HepG2 (cell line): ENCODE data around the gene PTGIS. TPM values are rescaled to one million over a fixed set of nuclear protein-coding genes. Genes with fewer than 3 reads are reported as not detected.

Source experiments
- ATAC-seq: fragments of 200-7000 bp; cut with Tn5 transposase; 3 replicates; pipeline ENCODE4 v1.9.1; 2020; ENCODE audit warnings: mild to moderate bottlenecking, moderate library complexity
- BruUV-seq: library from RNA; stranded (reverse); fragments of 400-500 nt; replicated peaks from 2 replicates; lab custom pipeline; 2021; lab: Mats Ljungman, UMichigan
- CTCF ChIA-PET: fragments of 300-600 bp; formaldehyde crosslinking; extraction: SDS; loops from one replicate; lab custom pipeline; 2021; ENCODE audit warnings: low total read pairs, inconsistent platforms, low intra/inter-chr PET ratio; lab: Yijun Ruan, JAX
- POLR2A ChIA-PET: fragments of 350-600 bp; sonication (Branson Sonifier 250); formaldehyde crosslinking; loops from one replicate; lab custom pipeline; 2020; ENCODE audit warnings: antibody characterized with exemption, inconsistent platforms; lab: Yijun Ruan, JAX
- DNase-seq: peaks from one replicate; pipeline ENCODE4 v3.0.0-alpha.2; 2015; ENCODE audit warnings: low spot score
- FAIRE-seq: peaks from 3 replicates; lab custom pipeline; 2011; peaks lifted over from hg19 to GRCh38; lab: Jason Lieb, UNC
- H2AFZ ChIP-seq: one replicate; pipeline ENCODE4 v1.6.1; 2011; ENCODE audit warnings: low read length, inconsistent platforms
- H3K27ac ChIP-seq: fragments of 300-600 bp; 3 replicates; pipeline ENCODE4 v1.8.0; 2011; ENCODE audit warnings: mixed run types, mild to moderate bottlenecking, mixed read lengths, low read length, inconsistent platforms; ENCODE audit not compliant: insufficient read depth; ENCODE audit errors: extremely low read length
- H3K27me3 ChIP-seq, 2 experiments: fragments of 200-600 bp in 1 of 2; 2 replicates in 1 of 2; 3 replicates in 1 of 2; pipeline versions ENCODE4 v1.6.0 to v1.8.0; 2011; ENCODE audit warnings: low read length in 2 of 2, mild to moderate bottlenecking in 2 of 2, moderate library complexity in 2 of 2, inconsistent platforms in 1 of 2; ENCODE audit not compliant: insufficient read depth in 2 of 2, control insufficient read depth in 1 of 2
- H3K36me3 ChIP-seq, 2 experiments: fragments of 200-600 bp in 1 of 2; replicated peaks in 1 of 2; 2 replicates in 1 of 2; 3 replicates in 1 of 2; pipeline versions ENCODE4 v1.5.1 to v1.8.0; 2011; ENCODE audit warnings: low read length in 2 of 2, inconsistent platforms in 1 of 2; ENCODE audit not compliant: insufficient read depth in 2 of 2, control insufficient read depth in 1 of 2
- H3K4me1 ChIP-seq: 2 replicates; pipeline ENCODE4 v1.5.1; 2012; ENCODE audit warnings: low read length, inconsistent platforms; ENCODE audit not compliant: insufficient read depth
- H3K4me2 ChIP-seq: 2 replicates; pipeline ENCODE4 v1.6.0; 2011; ENCODE audit warnings: low read depth, low read length, inconsistent platforms
- H3K4me3 ChIP-seq, 3 experiments: fragments of 200-600 bp in 1 of 3; sonication (generic), shearing (Covaris generic) in 1 of 3; replicated peaks in 1 of 3; 2 replicates each; pipeline ENCODE4 v1.5.1; 2011 to 2016; ENCODE audit warnings: low read length in 3 of 3, inconsistent platforms in 2 of 3, low read depth in 2 of 3, mild to moderate bottlenecking in 2 of 3, control low read depth in 1 of 3, mixed read lengths in 1 of 3; ENCODE audit not compliant: insufficient read depth in 1 of 3
- H3K79me2 ChIP-seq: one replicate; pipeline ENCODE4 v1.6.1; 2011; ENCODE audit warnings: low read length, inconsistent platforms; ENCODE audit not compliant: insufficient read depth
- H3K9ac ChIP-seq: 2 replicates; pipeline ENCODE4 v1.6.0; 2011; ENCODE audit warnings: mild to moderate bottlenecking, low read depth, low read length, inconsistent platforms; ENCODE audit not compliant: insufficient read depth
- H3K9me3 ChIP-seq: 2 replicates; pipeline ENCODE4 v1.5.1; 2012; ENCODE audit warnings: mild to moderate bottlenecking, low read length
- H4K20me1 ChIP-seq: 2 replicates; pipeline ENCODE4 v1.6.0; 2011; ENCODE audit warnings: inconsistent platforms, mild to moderate bottlenecking, low read length, moderate library complexity; ENCODE audit not compliant: insufficient read depth
- ERF ChIP-seq: IDR thresholded peaks from 2 replicates; pipeline ENCODE4 v1.6.1; 2018; ENCODE audit warnings: missing biosample characterization, missing genetic modification reagents
- GABPA ChIP-seq, 2 experiments: IDR thresholded peaks; 2 replicates each; pipeline ENCODE4 v1.6.1; 2011 to 2016; ENCODE audit warnings: low read depth in 2 of 2, low read length in 1 of 2, missing biosample characterization in 1 of 2, missing genetic modification characterization in 1 of 2
- KDM2A ChIP-seq: sonication (generic); formaldehyde crosslinking; IDR thresholded peaks from 2 replicates; pipeline ENCODE4 v1.4.0; 2020; ENCODE audit warnings: low read depth, missing genetic modification reagents, borderline replicate concordance
- MLLT10 ChIP-seq: sonication (generic); formaldehyde crosslinking; IDR thresholded peaks from 2 replicates; pipeline ENCODE4 v1.4.0; 2020; ENCODE audit warnings: missing genetic modification reagents
- PLRG1 ChIP-seq: fragments of 450-650 bp; conservative IDR thresholded peaks from 2 replicates; pipeline ENCODE4 v1.6.1; 2016
- RXRB ChIP-seq: IDR thresholded peaks from 2 replicates; pipeline ENCODE4 v1.6.1; 2016; ENCODE audit warnings: borderline replicate concordance, missing genetic modification reagents, missing compliant biosample characterization
- SP140L ChIP-seq: sonication (generic); formaldehyde crosslinking; IDR thresholded peaks from 2 replicates; pipeline ENCODE4 v1.4.0; 2020; ENCODE audit warnings: missing genetic modification reagents, borderline replicate concordance
- STAG1 ChIP-seq: sonication (generic); formaldehyde crosslinking; IDR thresholded peaks from 2 replicates; pipeline ENCODE4 v1.4.0; 2020; ENCODE audit warnings: missing genetic modification reagents
- SYNCRIP ChIP-seq: fragments of 200-400 bp; formaldehyde crosslinking; IDR thresholded peaks from 2 replicates; pipeline ENCODE4 v1.6.1; 2018; ENCODE audit warnings: mild to moderate bottlenecking, low read depth, low read length; ENCODE audit not compliant: insufficient read depth
- TAF1 ChIP-seq: sonication (generic); formaldehyde crosslinking; IDR thresholded peaks from 2 replicates; pipeline ENCODE4 v1.4.0; 2020; ENCODE audit warnings: missing genetic modification reagents
- ZBTB20 ChIP-seq: sonication (generic); formaldehyde crosslinking; IDR thresholded peaks from 2 replicates; pipeline ENCODE4 v1.8.1; 2023; ENCODE audit warnings: missing genetic modification reagents, low read depth, mild to moderate bottlenecking, borderline replicate concordance
- ZNF432 ChIP-seq: sonication (generic); formaldehyde crosslinking; IDR thresholded peaks from 2 replicates; pipeline ENCODE4 v1.5.0; 2020; ENCODE audit warnings: missing genetic modification reagents, mild to moderate bottlenecking, borderline replicate concordance
- ZNF496 ChIP-seq: sonication (generic); formaldehyde crosslinking; IDR thresholded peaks from 2 replicates; pipeline ENCODE4 v1.8.1; 2023; ENCODE audit warnings: mild to moderate bottlenecking, moderate library complexity, missing genetic modification reagents; ENCODE audit not compliant: insufficient replicate concordance
- ZNF589 ChIP-seq: sonication (generic); formaldehyde crosslinking; conservative IDR thresholded peaks from 2 replicates; pipeline ENCODE4 v1.8.0; 2022; ENCODE audit warnings: mild to moderate bottlenecking, moderate library complexity, missing genetic modification reagents
- whole genome bisulfite sequencing: methylation state at CpG from one replicate; pipeline ENCODE4 v1.1.6; 2017; ENCODE audit warnings: low lambda C conversion rate; 5-methylcytosine and 5-hydroxymethylcytosine counted together
- in situ Hi-C: cut with HindIII; loops from 2 replicates; pipeline ENCODE4 v1.10.0; 2017; ENCODE audit warnings: low pct_unique_long_range_greater_than_20kb; ENCODE audit not compliant: extremely low pct_ligation_motif_present
- intact Hi-C: fragments of 100-400 bp; cut with micrococcal nuclease; formaldehyde crosslinking; loops from one replicate; pipeline ENCODE4 v1.10.0; 2022; ENCODE audit not compliant: unreplicated experiment
- polyA plus RNA-seq, 8 experiments: library from polyadenylated mRNA; depleted of rRNA in 3 of 8; stranded (reverse) in 7 of 8; unstranded in 1 of 8; fragments of >200 nt; fragmentation: Illumina TruSeq in 4 of 8; extraction: Trizol in 4 of 8; gene quantifications; 2 replicates each; pipeline versions ENCODE4 v1.2.1 to v1.2.3, GENCODE V29; 2011 to 2016; ENCODE audit warnings: low read depth in 4 of 8, missing spikeins in 1 of 8, mixed read lengths in 1 of 8; ENCODE audit not compliant: insufficient read depth in 1 of 8
- total RNA-seq, 5 experiments: library from RNA; depleted of rRNA; stranded (reverse); fragments of >200 nt; fragmentation: Illumina TruSeq; extraction: Trizol; gene quantifications; 2 replicates each; pipeline ENCODE4 v1.2.3, GENCODE V29; 2016; ENCODE audit warnings: low read depth in 1 of 5
- TF ChIP-seq, protein P1 (sequence below): sonication (generic); formaldehyde crosslinking; IDR thresholded peaks from 2 replicates; pipeline ENCODE4 v1.4.0; 2020; ENCODE audit warnings: missing genetic modification reagents, mild to moderate bottlenecking, borderline replicate concordance
- TF ChIP-seq, protein P2 (sequence below): IDR thresholded peaks from 2 replicates; pipeline ENCODE4 v1.6.1; 2016; ENCODE audit warnings: missing genetic modification reagents, missing compliant biosample characterization
- TF ChIP-seq, protein P3 (sequence below): sonication (generic); formaldehyde crosslinking; IDR thresholded peaks from 2 replicates; pipeline ENCODE4 v1.4.0; 2020; ENCODE audit warnings: missing genetic modification reagents

The PTGIS gene
- total and polyA plus RNA-seq, 2 of the 13 experiments (the other 11 are each of a cell fraction or from before 2014, with no cell fraction given): not detected

DNA sequence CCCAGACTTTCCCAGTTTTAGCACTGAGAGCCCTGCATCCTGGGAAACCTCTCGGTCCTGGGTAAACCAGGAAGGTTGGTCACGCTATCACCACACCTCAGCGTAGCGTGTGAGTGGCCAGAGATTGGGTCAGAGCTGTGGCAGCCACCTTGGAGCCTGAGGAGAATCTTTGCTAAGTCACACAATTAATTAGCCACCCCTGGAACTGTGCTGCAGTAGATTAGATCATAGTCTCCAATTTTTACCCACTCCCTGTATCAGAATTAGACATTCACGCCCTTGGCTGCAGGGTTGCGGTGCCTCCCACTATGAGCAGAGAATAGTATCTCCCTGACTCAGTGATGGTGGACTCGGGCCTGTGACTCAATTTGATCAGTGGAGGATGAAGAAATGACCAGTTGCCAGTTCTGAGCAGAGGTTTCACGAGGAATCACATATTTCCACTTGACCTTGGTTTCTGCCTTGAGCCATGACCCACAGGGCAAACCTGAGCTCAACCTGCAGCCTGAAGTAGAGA, 6.0 kb upstream of the PTGIS start:
- ChIA-PET POLR2A (interaction anchor here (2.3 kb wide), 1 partner anchor 10 kb away, joined by 6 read pairs; no protein-coding TSS in a partner anchor), CTCF (no interaction called here)
- ATAC-seq (no peak), FAIRE-seq (no peak), DNase-seq (no peak)
- H3K9me3 ChIP-seq: no peaks in the 10 kb centered on the region
- BruUV-seq: no TSS peak
- intact Hi-C loops: no loop called here
- H3K79me2 ChIP-seq: no peaks in the 10 kb centered on the region
- H3K4me2 ChIP-seq: no peak overlapping the region
- H3K27ac ChIP-seq: no peak overlapping the region
- peaks cover 8% of the 10 kb centered on the region; the same call in 1 of the 2 replicates for H3K4me1 ChIP-seq
- WGBS: 49% methylated on average over 8 of the region's 8 CpGs
- H2AFZ ChIP-seq: no peak overlapping the region
- no peak overlapping the region for H3K9ac ChIP-seq
- H4K20me1 ChIP-seq: no peaks in the 10 kb centered on the region
- no peak for TF ChIP-seq ZNF496
- TF ChIP-seq MLLT10: no peak
- no peak for TF ChIP-seq STAG1 (CRISPR knock-in tag)
- no peak for TF ChIP-seq SP140L (CRISPR knock-in tag)
- no peak for TF ChIP-seq ZNF589 (CRISPR knock-in tag)
- TF ChIP-seq ZNF432 (CRISPR knock-in tag): no peak
- TF ChIP-seq SYNCRIP: no peak
- no peak for TF ChIP-seq TAF1
- TF ChIP-seq, protein P1, sequence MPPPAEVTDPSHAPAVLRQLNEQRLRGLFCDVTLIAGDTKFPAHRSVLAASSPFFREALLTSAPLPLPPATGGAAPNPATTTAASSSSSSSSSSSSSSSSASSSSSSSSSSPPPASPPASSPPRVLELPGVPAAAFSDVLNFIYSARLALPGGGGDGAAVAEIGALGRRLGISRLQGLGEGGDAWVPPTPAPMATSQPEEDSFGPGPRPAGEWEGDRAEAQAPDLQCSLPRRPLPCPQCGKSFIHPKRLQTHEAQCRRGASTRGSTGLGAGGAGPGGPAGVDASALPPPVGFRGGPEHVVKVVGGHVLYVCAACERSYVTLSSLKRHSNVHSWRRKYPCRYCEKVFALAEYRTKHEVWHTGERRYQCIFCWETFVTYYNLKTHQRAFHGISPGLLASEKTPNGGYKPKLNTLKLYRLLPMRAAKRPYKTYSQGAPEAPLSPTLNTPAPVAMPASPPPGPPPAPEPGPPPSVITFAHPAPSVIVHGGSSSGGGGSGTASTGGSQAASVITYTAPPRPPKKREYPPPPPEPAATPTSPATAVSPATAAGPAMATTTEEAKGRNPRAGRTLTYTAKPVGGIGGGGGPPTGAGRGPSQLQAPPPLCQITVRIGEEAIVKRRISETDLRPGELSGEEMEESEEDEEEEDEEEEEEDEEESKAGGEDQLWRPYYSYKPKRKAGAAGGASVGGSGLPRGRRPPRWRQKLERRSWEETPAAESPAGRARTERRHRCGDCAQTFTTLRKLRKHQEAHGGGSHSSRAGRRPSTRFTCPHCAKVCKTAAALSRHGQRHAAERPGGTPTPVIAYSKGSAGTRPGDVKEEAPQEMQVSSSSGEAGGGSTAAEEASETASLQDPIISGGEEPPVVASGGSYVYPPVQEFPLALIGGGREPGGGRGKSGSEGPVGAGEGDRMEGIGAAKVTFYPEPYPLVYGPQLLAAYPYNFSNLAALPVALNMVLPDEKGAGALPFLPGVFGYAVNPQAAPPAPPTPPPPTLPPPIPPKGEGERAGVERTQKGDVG (CRISPR knock-in tag): no peak
- TF ChIP-seq ERF (CRISPR knock-in tag): no peak
- TF ChIP-seq, protein P2, sequence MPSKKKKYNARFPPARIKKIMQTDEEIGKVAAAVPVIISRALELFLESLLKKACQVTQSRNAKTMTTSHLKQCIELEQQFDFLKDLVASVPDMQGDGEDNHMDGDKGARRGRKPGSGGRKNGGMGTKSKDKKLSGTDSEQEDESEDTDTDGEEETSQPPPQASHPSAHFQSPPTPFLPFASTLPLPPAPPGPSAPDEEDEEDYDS: no peak
- TF ChIP-seq ZBTB20: no peak
- no peak for TF ChIP-seq GABPA (IDR thresholded peaks at IDR 0.05; ENCODE audit: low read depth, low read length)
- no peak for TF ChIP-seq GABPA (CRISPR knock-in tag; IDR thresholded peaks at IDR 0.05; ENCODE audit: low read depth)
- TF ChIP-seq PLRG1: no peak
- TF ChIP-seq KDM2A: no peak
- TF ChIP-seq, protein P3, sequence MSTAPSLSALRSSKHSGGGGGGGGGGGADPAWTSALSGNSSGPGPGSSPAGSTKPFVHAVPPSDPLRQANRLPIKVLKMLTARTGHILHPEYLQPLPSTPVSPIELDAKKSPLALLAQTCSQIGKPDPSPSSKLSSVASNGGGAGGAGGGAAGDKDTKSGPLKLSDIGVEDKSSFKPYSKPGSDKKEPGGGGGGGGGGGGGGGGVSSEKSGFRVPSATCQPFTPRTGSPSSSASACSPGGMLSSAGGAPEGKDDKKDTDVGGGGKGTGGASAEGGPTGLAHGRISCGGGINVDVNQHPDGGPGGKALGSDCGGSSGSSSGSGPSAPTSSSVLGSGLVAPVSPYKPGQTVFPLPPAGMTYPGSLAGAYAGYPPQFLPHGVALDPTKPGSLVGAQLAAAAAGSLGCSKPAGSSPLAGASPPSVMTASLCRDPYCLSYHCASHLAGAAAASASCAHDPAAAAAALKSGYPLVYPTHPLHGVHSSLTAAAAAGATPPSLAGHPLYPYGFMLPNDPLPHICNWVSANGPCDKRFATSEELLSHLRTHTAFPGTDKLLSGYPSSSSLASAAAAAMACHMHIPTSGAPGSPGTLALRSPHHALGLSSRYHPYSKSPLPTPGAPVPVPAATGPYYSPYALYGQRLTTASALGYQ (CRISPR knock-in tag): no peak
- no peak for TF ChIP-seq RXRB (CRISPR knock-in tag)
- in situ Hi-C loops: no loop called here
- H3K27me3 ChIP-seq: peaks cover 3 to 51% of the 10 kb centered on the region in 2 experiments; a peak in 3 of 5 replicates
- no peak overlapping the region for H3K4me3 ChIP-seq
- H3K36me3 ChIP-seq: no peaks in the 10 kb centered on the region
